ENCODE results near the gene CLC.

The CLC gene

DNA sequence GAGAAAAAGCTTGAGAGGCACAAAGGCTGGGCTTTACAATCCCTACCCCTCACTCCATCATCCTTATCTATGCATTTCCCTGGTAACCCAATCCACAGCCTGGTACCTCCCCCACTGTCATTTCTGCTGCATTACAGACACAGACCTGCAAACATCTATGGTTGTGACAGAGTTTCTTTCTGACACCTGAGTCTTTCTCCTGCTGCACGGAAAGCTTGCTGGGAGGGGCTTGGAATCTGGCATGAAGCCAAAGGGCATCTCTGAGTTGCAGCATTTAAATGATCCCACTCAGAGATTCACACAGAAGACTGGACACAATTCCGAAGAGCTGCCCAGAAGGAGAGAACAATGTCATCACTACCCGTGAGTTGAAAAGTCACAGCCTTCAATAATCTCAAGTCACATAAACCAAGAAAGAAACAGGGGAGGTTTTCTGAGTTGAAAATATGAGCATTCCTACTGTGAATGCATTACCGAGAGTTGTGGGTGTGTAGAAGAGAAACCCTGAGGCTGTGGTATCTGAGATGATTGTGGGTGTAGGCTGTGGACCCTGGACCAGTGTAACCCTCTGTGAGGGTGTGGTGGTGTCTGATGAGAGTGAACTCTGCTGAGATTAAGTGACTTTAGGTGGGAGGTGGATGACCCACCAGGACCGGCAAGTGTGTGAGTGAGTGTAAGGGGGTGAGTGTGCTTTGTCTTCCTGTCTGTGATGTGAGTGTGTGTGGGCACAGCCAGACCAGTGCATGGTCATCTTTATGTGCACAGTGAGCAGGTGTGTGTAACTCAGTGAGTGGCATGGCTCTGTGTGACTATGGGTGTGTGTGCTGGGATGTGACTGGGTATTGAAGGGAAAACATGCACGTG lies 33.4 kb downstream of the CLC start, which contains the start of gene LGALS14:
Gene LGALS14, plus strand, starts transcription at position 301 of the 864 bp plus-strand sequence. Its CDS starts 48 bp downstream, at position 349.
- no peaks in the 10 kb centered on the region for H3K36me3 ChIP-seq (ENCODE audit: insufficient read depth, low read length)
- H3K9ac ChIP-seq (ENCODE audit: low read depth, low read length, poor library complexity, severe bottlenecking), result no peak within 1 kb of the TSS
- H3K4me2 ChIP-seq (ENCODE audit: low read depth, low read length, poor library complexity, severe bottlenecking), result no peak within 1 kb of the TSS
- no peaks in the 10 kb centered on the region for H3K4me1 ChIP-seq (ENCODE audit: insufficient read depth, low read length, poor library complexity, severe bottlenecking)
- H3K79me2 ChIP-seq (ENCODE audit: insufficient read depth, low read length), result no peaks in the 10 kb centered on the region
- H2AFZ ChIP-seq (ENCODE audit: low read length), result no peak within 1 kb of the TSS
- TF ChIP-seq EZH2phosphoT487 (IDR thresholded peaks at IDR 0.05; ENCODE audit: borderline replicate concordance) (no peak), CTCF (conservative IDR thresholded peaks at IDR 0.05; ENCODE audit: low read length) (no peak)
- no peaks in the 10 kb centered on the region for H3F3A ChIP-seq (ENCODE audit: low read depth)
- no peaks in the 10 kb centered on the region for H3K9me2 ChIP-seq (replicated peaks; ENCODE audit: low read depth, low read length)
- H3K9me3 ChIP-seq (ENCODE audit: insufficient read depth, low read depth, low read length), result no peaks in the 10 kb centered on the region
- H3K4me3 ChIP-seq (ENCODE audit: low read length, poor library complexity, severe bottlenecking), result no peak within 1 kb of the TSS
- H3K27me3 ChIP-seq (ENCODE audit: insufficient read depth, low read length, poor library complexity, severe bottlenecking), result no peaks in the 10 kb centered on the region
- no peaks in the 10 kb centered on the region for H4K20me1 ChIP-seq (ENCODE audit: insufficient read depth, low read length, poor library complexity, severe bottlenecking)

GRCh38 chr19:39701291-39701690 lies 36.5 kb downstream of the CLC start:
- H3K9me3 ChIP-seq (ENCODE audit: insufficient read depth, low read depth, low read length), result no peaks in the 10 kb centered on the region
- H3K27me3 ChIP-seq (ENCODE audit: insufficient read depth, low read length, poor library complexity, severe bottlenecking), result no peaks in the 10 kb centered on the region
- no peaks in the 10 kb centered on the region for H3K9me2 ChIP-seq (replicated peaks; ENCODE audit: low read depth, low read length)
- H3K4me3 ChIP-seq (ENCODE audit: low read length, poor library complexity, severe bottlenecking), result no peak overlapping the region
- no peaks in the 10 kb centered on the region for H4K20me1 ChIP-seq (ENCODE audit: insufficient read depth, low read length, poor library complexity, severe bottlenecking)
- H2AFZ ChIP-seq (ENCODE audit: low read length), result no peak overlapping the region
- H3K79me2 ChIP-seq (ENCODE audit: insufficient read depth, low read length), result no peaks in the 10 kb centered on the region
- no peak overlapping the region for H3K4me2 ChIP-seq (ENCODE audit: low read depth, low read length, poor library complexity, severe bottlenecking)
- no peaks in the 10 kb centered on the region for H3K4me1 ChIP-seq (ENCODE audit: insufficient read depth, low read length, poor library complexity, severe bottlenecking)
- H3F3A ChIP-seq (ENCODE audit: low read depth), result no peaks in the 10 kb centered on the region
- no peak overlapping the region for H3K9ac ChIP-seq (ENCODE audit: low read depth, low read length, poor library complexity, severe bottlenecking)
- TF ChIP-seq EZH2phosphoT487 (IDR thresholded peaks at IDR 0.05; ENCODE audit: borderline replicate concordance), result no peak
- TF ChIP-seq CTCF (conservative IDR thresholded peaks at IDR 0.05; ENCODE audit: low read length), result no peak
- no peaks in the 10 kb centered on the region for H3K36me3 ChIP-seq (ENCODE audit: insufficient read depth, low read length)

DNA sequence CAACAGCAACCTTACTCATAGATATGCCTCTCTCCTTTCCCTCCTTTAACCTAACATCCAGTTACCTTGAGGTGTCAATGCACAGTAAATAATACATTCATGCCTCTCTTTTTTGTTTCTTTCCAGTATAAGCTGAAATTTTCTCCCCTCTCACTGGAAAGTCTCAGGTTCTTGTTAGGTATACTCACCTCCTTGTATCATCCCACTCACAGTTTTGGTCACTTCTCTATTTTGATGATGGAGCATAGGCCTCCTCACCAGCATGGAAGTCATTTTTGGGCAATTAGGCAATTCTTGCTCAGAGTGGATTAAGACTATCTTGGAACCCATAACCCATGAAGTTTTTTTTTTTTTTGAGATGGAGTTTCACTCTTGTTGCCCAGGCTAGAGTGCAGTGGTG lies 39.3 kb downstream of the CLC start:
- no peaks in the 10 kb centered on the region for H3K9me3 ChIP-seq (ENCODE audit: insufficient read depth, low read depth, low read length)
- H3K27me3 ChIP-seq (ENCODE audit: insufficient read depth, low read length, poor library complexity, severe bottlenecking), result no peaks in the 10 kb centered on the region
- no peak overlapping the region for H3K9ac ChIP-seq (ENCODE audit: low read depth, low read length, poor library complexity, severe bottlenecking)
- H3F3A ChIP-seq (ENCODE audit: low read depth), result no peaks in the 10 kb centered on the region
- no peak overlapping the region for H3K4me3 ChIP-seq (ENCODE audit: low read length, poor library complexity, severe bottlenecking)
- no peaks in the 10 kb centered on the region for H4K20me1 ChIP-seq (ENCODE audit: insufficient read depth, low read length, poor library complexity, severe bottlenecking)
- no peaks in the 10 kb centered on the region for H3K9me2 ChIP-seq (replicated peaks; ENCODE audit: low read depth, low read length)
- H2AFZ ChIP-seq (ENCODE audit: low read length), result no peak overlapping the region
- TF ChIP-seq CTCF (conservative IDR thresholded peaks at IDR 0.05; ENCODE audit: low read length) (no peak), EZH2phosphoT487 (IDR thresholded peaks at IDR 0.05; ENCODE audit: borderline replicate concordance) (no peak)
- H3K79me2 ChIP-seq (ENCODE audit: insufficient read depth, low read length), result no peaks in the 10 kb centered on the region
- no peaks in the 10 kb centered on the region for H3K36me3 ChIP-seq (ENCODE audit: insufficient read depth, low read length)
- H3K4me1 ChIP-seq (ENCODE audit: insufficient read depth, low read length, poor library complexity, severe bottlenecking), result no peaks in the 10 kb centered on the region
- no peak overlapping the region for H3K4me2 ChIP-seq (ENCODE audit: low read depth, low read length, poor library complexity, severe bottlenecking)

Data from Loucy (cell line).